Body of pancreas (tissue), 4 donors: ENCODE data around the gene ETS1.

ENCODE experiments used
- CTCF ChIP-seq, 7 experiments: fragments of 450-650 bp in 4 of 7; fragments of 200-600 bp in 3 of 7; sonication (generic) in 3 of 7; IDR thresholded peaks; one replicate each; pipeline ENCODE4 v1.5.1; 2016 to 2019; ENCODE audit warnings: antibody characterized with exemption in 7 of 7
- POLR2A ChIP-seq, 3 donors: fragments of 450-650 bp; IDR thresholded peaks; one replicate each; pipeline ENCODE4 v1.6.1; 2016; ENCODE audit warnings: antibody characterized with exemption in 3 of 3, mild to moderate bottlenecking in 2 of 3

DNA sequence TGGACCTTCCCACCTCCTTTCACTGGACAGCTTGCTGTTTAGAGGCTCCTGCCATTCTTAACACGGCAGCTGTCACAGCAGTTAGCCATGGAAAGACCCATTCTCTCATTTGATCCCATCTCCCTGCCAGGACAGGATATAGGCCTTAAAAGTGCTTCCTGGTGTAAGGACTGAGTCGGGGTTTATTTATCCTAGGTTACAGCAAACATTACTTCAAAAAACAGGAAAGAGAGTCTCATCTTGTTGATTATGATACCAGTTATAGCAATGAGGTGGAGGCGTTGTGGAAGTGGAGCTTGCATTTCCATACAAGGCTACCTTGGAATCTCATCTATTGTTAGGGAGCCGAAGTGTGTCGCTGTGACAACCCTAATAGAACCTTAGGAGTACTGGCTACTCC is 17.4 kb upstream of the ETS1 start:
- no peak for TF ChIP-seq POLR2A (IDR thresholded peaks at IDR 0.05)
- no peak for TF ChIP-seq CTCF (IDR thresholded peaks at IDR 0.05)
